H1 (cell line): ENCODE measurements around the gene CAPN3. TPM values are rescaled to one million over a fixed set of nuclear protein-coding genes. Genes with fewer than 3 reads are reported as not detected.

Experiments used
- CTCF ChIA-PET: fragments of 300-600 bp; sonication (Branson Sonifier 250); formaldehyde crosslinking; loops from one replicate; lab custom pipeline; 2021; ENCODE audit not compliant: partially characterized antibody; lab: Charles Lee
- POLR2A ChIA-PET: fragments of 300-600 bp; sonication (Branson Sonifier 250); formaldehyde crosslinking; loops from one replicate; lab custom pipeline; 2021; ENCODE audit warnings: inconsistent platforms; ENCODE audit not compliant: partially characterized antibody; lab: Charles Lee
- DNase-seq, 2 experiments: peaks; one replicate each; pipeline versions ENCODE4 v3.0.0 to v3.0.0-alpha.2; 2010 to 2022; ENCODE audit warnings: low spot score in 2 of 2, low read depth in 1 of 2, mixed read lengths in 1 of 2
- FAIRE-seq: peaks from 2 replicates; lab custom pipeline; 2011; peaks lifted over from hg19 to GRCh38; lab: Jason Lieb, UNC
- H2AFZ ChIP-seq: 2 replicates; pipeline ENCODE4 v1.8.1; 2012; ENCODE audit warnings: low read length, inconsistent platforms
- H2AK5ac ChIP-seq: 2 replicates; pipeline ENCODE4 v1.6.1; 2013; ENCODE audit warnings: low read depth, low read length
- H2BK120ac ChIP-seq: replicated peaks from 2 replicates; pipeline ENCODE3; 2013; ENCODE audit warnings: low read depth, low read length, inconsistent platforms
- H2BK12ac ChIP-seq: 2 replicates; pipeline ENCODE4 v1.6.1; 2013; ENCODE audit warnings: low read depth, low read length
- H2BK15ac ChIP-seq: 2 replicates; pipeline ENCODE4 v1.6.1; 2013; ENCODE audit warnings: low read length
- H2BK20ac ChIP-seq: 2 replicates; pipeline ENCODE4 v1.6.1; 2013; ENCODE audit warnings: low read length
- H2BK5ac ChIP-seq: 2 replicates; pipeline ENCODE4 v1.6.1; 2013; ENCODE audit warnings: low read depth, low read length
- H3K14ac ChIP-seq: 2 replicates; pipeline ENCODE4 v1.6.1; 2013; ENCODE audit warnings: inconsistent platforms; ENCODE audit not compliant: insufficient read length
- H3K18ac ChIP-seq: 2 replicates; pipeline ENCODE4 v1.6.1; 2013; ENCODE audit warnings: low read length; ENCODE audit errors: extremely low read depth
- H3K23ac ChIP-seq: 2 replicates; pipeline ENCODE4 v1.6.1; 2013; ENCODE audit warnings: inconsistent platforms; ENCODE audit not compliant: insufficient read length
- H3K23me2 ChIP-seq: 2 replicates; pipeline ENCODE4 v1.6.1; 2013; ENCODE audit warnings: low read depth, low read length
- H3K27ac ChIP-seq: 2 replicates; pipeline ENCODE4 v1.6.1; 2011; ENCODE audit warnings: low read depth, low read length, inconsistent platforms
- H3K27me3 ChIP-seq, 4 experiments: replicated peaks in 1 of 4; 1 replicate in 1 of 4; 2 replicates in 3 of 4; pipeline versions ENCODE4 v1.6.1 to v1.8.1; 2011 to 2013; ENCODE audit warnings: low read length in 3 of 4, mild to moderate bottlenecking in 3 of 4, inconsistent platforms in 2 of 4, mixed read lengths in 2 of 4, moderate library complexity in 1 of 4; ENCODE audit not compliant: control insufficient read depth in 3 of 4, insufficient read depth in 3 of 4; ENCODE audit errors: extremely low read depth in 1 of 4
- H3K36me3 ChIP-seq, 4 experiments: 2 replicates each; pipeline versions ENCODE4 v1.6.1 to v1.8.1; 2011 to 2013; ENCODE audit warnings: mild to moderate bottlenecking in 4 of 4, low read length in 3 of 4, moderate library complexity in 2 of 4, control low read depth in 1 of 4, inconsistent platforms in 1 of 4; ENCODE audit not compliant: insufficient read depth in 4 of 4, control insufficient read depth in 2 of 4
- H3K4ac ChIP-seq: replicated peaks from 2 replicates; pipeline ENCODE3; 2013; ENCODE audit warnings: low read length, low read depth, mixed read lengths, inconsistent platforms; ENCODE audit not compliant: insufficient read length
- H3K4me1 ChIP-seq, 4 experiments: replicated peaks in 1 of 4; 1 replicate in 1 of 4; 2 replicates in 3 of 4; pipeline versions ENCODE4 v1.6.1 to v1.8.1; 2011 to 2013; ENCODE audit warnings: low read length in 3 of 4, inconsistent platforms in 2 of 4, mixed read lengths in 1 of 4; ENCODE audit not compliant: insufficient read depth in 4 of 4, control insufficient read depth in 3 of 4
- H3K4me2 ChIP-seq, 2 experiments: 2 replicates each; pipeline versions ENCODE4 v1.6.1 to v1.8.1; 2011 to 2013; ENCODE audit warnings: low read depth in 2 of 2, low read length in 2 of 2, control low read depth in 1 of 2, inconsistent platforms in 1 of 2, mild to moderate bottlenecking in 1 of 2; ENCODE audit not compliant: insufficient read depth in 1 of 2
- H3K4me3 ChIP-seq, 4 experiments: fragments of 200-600, 300-600 bp in 1 of 4; sonication (generic), shearing (Covaris generic), sonication (Bioruptor Twin) in 1 of 4; 2 replicates each; pipeline versions ENCODE4 v1.5.1 to v1.8.1; 2011 to 2016; ENCODE audit warnings: low read length in 4 of 4, low read depth in 3 of 4, control low read depth in 2 of 4, inconsistent platforms in 2 of 4, mild to moderate bottlenecking in 2 of 4, mixed read lengths in 1 of 4, moderate library complexity in 1 of 4; ENCODE audit not compliant: insufficient read depth in 2 of 4; ENCODE audit errors: extremely low read depth in 1 of 4
- H3K56ac ChIP-seq: replicated peaks from 2 replicates; pipeline ENCODE3; 2013; ENCODE audit warnings: low read depth, mild to moderate bottlenecking, mixed read lengths, low read length, inconsistent platforms; ENCODE audit not compliant: insufficient read length
- H3K79me1 ChIP-seq: 2 replicates; pipeline ENCODE4 v1.6.1; 2013; ENCODE audit warnings: low read depth, low read length, control low read depth
- H3K79me2 ChIP-seq, 2 experiments: 2 replicates each; pipeline versions ENCODE4 v1.6.1 to v1.8.1; 2012 to 2013; ENCODE audit warnings: low read length in 2 of 2, mild to moderate bottlenecking in 2 of 2, inconsistent platforms in 1 of 2; ENCODE audit not compliant: insufficient read depth in 2 of 2, control insufficient read depth in 1 of 2
- H3K9ac ChIP-seq, 4 experiments: replicated peaks in 1 of 4; 1 replicate in 1 of 4; 2 replicates in 3 of 4; pipeline versions ENCODE4 v1.6.1 to v1.8.1; 2011 to 2013; ENCODE audit warnings: low read depth in 3 of 4, low read length in 3 of 4, control low read depth in 2 of 4, mild to moderate bottlenecking in 2 of 4, moderate library complexity in 2 of 4, inconsistent platforms in 1 of 4; ENCODE audit errors: extremely low read depth in 1 of 4
- H3K9me3 ChIP-seq, 2 experiments: 2 replicates each; pipeline versions ENCODE4 v1.6.1 to v1.8.1; 2012 to 2013; ENCODE audit warnings: mild to moderate bottlenecking in 2 of 2, moderate library complexity in 2 of 2, control low read depth in 1 of 2, inconsistent platforms in 1 of 2, low read depth in 1 of 2, low read length in 1 of 2, mixed read lengths in 1 of 2; ENCODE audit not compliant: insufficient read depth in 2 of 2
- H4K20me1 ChIP-seq, 2 experiments: replicated peaks in 1 of 2; 2 replicates each; pipeline versions ENCODE3 to v1.8.1; 2011 to 2013; ENCODE audit warnings: inconsistent platforms in 2 of 2, low read length in 2 of 2, mild to moderate bottlenecking in 1 of 2; ENCODE audit not compliant: insufficient read depth in 2 of 2, control insufficient read depth in 1 of 2
- H4K5ac ChIP-seq: 2 replicates; pipeline ENCODE4 v1.6.1; 2013; ENCODE audit warnings: low read length, low read depth, mixed read lengths, inconsistent platforms; ENCODE audit not compliant: insufficient read length
- H4K8ac ChIP-seq: 2 replicates; pipeline ENCODE4 v1.8.0; 2013; ENCODE audit warnings: mild to moderate bottlenecking, moderate library complexity, low read length, inconsistent platforms; ENCODE audit not compliant: insufficient read depth; ENCODE audit errors: extremely low read depth
- H4K91ac ChIP-seq: replicated peaks from 2 replicates; pipeline ENCODE3; 2013; ENCODE audit warnings: low read length, mixed read lengths, inconsistent platforms; ENCODE audit not compliant: insufficient read length
- ASH2L ChIP-seq: fragments of 200-600, 300-600 bp; sonication (generic); IDR thresholded peaks from one replicate; pipeline ENCODE4 v1.7.1; 2017; ENCODE audit warnings: low read length
- BRCA1 ChIP-seq: IDR thresholded peaks from 2 replicates; pipeline ENCODE4 v1.6.1; 2012; ENCODE audit warnings: low read depth, low read length, improper control_type of control experiment
- CBX8 ChIP-seq: fragments of 300-800, 300-1000 bp; sonication (generic); IDR thresholded peaks from 2 replicates; pipeline ENCODE4 v1.7.1; 2016; ENCODE audit warnings: low read depth, low read length, borderline replicate concordance
- CHD1 ChIP-seq: IDR thresholded peaks from 2 replicates; pipeline ENCODE4 v1.6.1; 2012; ENCODE audit warnings: low read depth, low read length, improper control_type of control experiment
- FOSL1 ChIP-seq: IDR thresholded peaks from 2 replicates; pipeline ENCODE4 v1.6.1; 2011; ENCODE audit warnings: mild to moderate bottlenecking, low read depth, low read length, moderate library complexity; ENCODE audit not compliant: insufficient read depth
- HDAC6 ChIP-seq: IDR thresholded peaks from one replicate; pipeline ENCODE4 v1.7.1; 2012; ENCODE audit warnings: low read depth, mild to moderate bottlenecking, inconsistent platforms, low read length, moderate library complexity
- JUN ChIP-seq: IDR thresholded peaks from 2 replicates; pipeline ENCODE4 v1.6.1; 2011; ENCODE audit warnings: low read depth, mild to moderate bottlenecking, improper control_type of control experiment, low read length
- POU5F1 ChIP-seq: IDR thresholded peaks from 2 replicates; pipeline ENCODE4 v1.6.1; 2011; ENCODE audit warnings: low read depth, mild to moderate bottlenecking, low read length, moderate library complexity
- RAD21 ChIP-seq, 2 experiments: IDR thresholded peaks in 1 of 2; conservative IDR thresholded peaks in 1 of 2; 2 replicates each; pipeline ENCODE4 v1.6.1; 2011; ENCODE audit warnings: low read depth in 2 of 2, low read length in 2 of 2, improper control_type of control experiment in 1 of 2, inconsistent platforms in 1 of 2, mild to moderate bottlenecking in 1 of 2, moderate library complexity in 1 of 2
- RFX5 ChIP-seq: IDR thresholded peaks from 2 replicates; pipeline ENCODE4 v1.6.1; 2011; ENCODE audit warnings: low read depth, low read length, improper control_type of control experiment, borderline replicate concordance
- SAP30 ChIP-seq: fragments of 300-600 bp; sonication (generic); IDR thresholded peaks from 2 replicates; pipeline ENCODE4 v1.7.1; 2012; ENCODE audit warnings: low read length, moderate library complexity, mild to moderate bottlenecking, inconsistent platforms; ENCODE audit not compliant: insufficient read depth, insufficient replicate concordance
- SUZ12 ChIP-seq: fragments of 200-600 bp; sonication (generic); IDR thresholded peaks from 2 replicates; pipeline ENCODE4 v1.6.1; 2012; ENCODE audit warnings: mild to moderate bottlenecking, inconsistent platforms, low read length, moderate library complexity, mixed read lengths
- TAF7 ChIP-seq: optimal IDR thresholded peaks from 2 replicates; pipeline ENCODE3; 2011; ENCODE audit warnings: low read depth, mild to moderate bottlenecking, inconsistent platforms, low read length, moderate library complexity, borderline replicate concordance
- TCF12 ChIP-seq: IDR thresholded peaks from 2 replicates; pipeline ENCODE4 v1.6.1; 2011; ENCODE audit warnings: low read depth, mild to moderate bottlenecking, low read length
- TEAD4 ChIP-seq: IDR thresholded peaks from 2 replicates; pipeline ENCODE4 v1.6.1; 2012; ENCODE audit warnings: low read depth, low read length, inconsistent platforms, mixed read lengths
- WGBS, 2 experiments: shearing (Covaris generic) in 1 of 2; methylation state at CpG; one replicate each; pipeline versions ENCODE4 v1.1.6 to v1.1.7; 2013 to 2015; ENCODE audit warnings: low lambda C conversion rate in 2 of 2, mixed read lengths in 2 of 2, inconsistent platforms in 1 of 2, low coverage in 1 of 2, missing lambda C conversion rate in 1 of 2; ENCODE audit not compliant: insufficient replicate concordance in 2 of 2, insufficient coverage in 1 of 2, insufficient read length in 1 of 2; ENCODE audit errors: extremely low coverage in 1 of 2, missing lambda C conversion rate in 1 of 2; 5-methylcytosine and 5-hydroxymethylcytosine counted together
- polyA plus RNA-seq, 7 experiments: library from polyadenylated mRNA; depleted of rRNA in 3 of 7; stranded (reverse) in 5 of 7; unstranded in 2 of 7; fragments of >200 nt in 5 of 7; fragments of 200-250 nt in 2 of 7; gene quantifications; 1 replicate in 5 of 7; 2 replicates in 1 of 7; 4 replicates in 1 of 7; pipeline versions ENCODE4 v1.2.1 to v1.2.3, GENCODE V29; 2011 to 2013; ENCODE audit warnings: missing spikeins in 2 of 7, mixed read lengths in 2 of 7
- total RNA-seq: library from RNA; stranded (reverse); fragmentation: NEBNext Ultra II Directional; extraction: Animal tissue kit (Norgen Biotek cat#: 25700); gene quantifications from 2 replicates; pipeline ENCODE4 v1.2.1, GENCODE V29; 2021

CAPN3 gene
- total and polyA plus RNA-seq, 2 of the 8 experiments (the other 6 are each of a cell fraction or from before 2014, with no cell fraction given): 0.80 to 2.1 TPM

GRCh38 chr15:42374810-42375209 is 15.5 kb downstream of the CAPN3 start:
- Histone ChIP-seq H4K20me1 (no peaks in the 10 kb centered on the region), H3K79me2 (no peaks in the 10 kb centered on the region), H3K79me1 (no peaks in the 10 kb centered on the region), H4K8ac (no peak overlapping the region), H3K56ac (no peak overlapping the region), H3K27ac (no peak overlapping the region), H3K23me2 (no peaks in the 10 kb centered on the region), H2BK5ac (no peak overlapping the region), H3K23ac (no peak overlapping the region), H3K4me2 (no peak overlapping the region), H3K36me3 (no peaks in the 10 kb centered on the region), H3K4me1 (no peaks in the 10 kb centered on the region), H3K14ac (no peak overlapping the region), H2AK5ac (no peak overlapping the region), H2BK15ac (no peak overlapping the region), H4K91ac (no peak overlapping the region), H3K4ac (no peak overlapping the region), H4K5ac (no peak overlapping the region), H2BK120ac (no peak overlapping the region), H2BK20ac (no peak overlapping the region), H3K9ac (no peak overlapping the region), H2AFZ (no peak overlapping the region), H3K18ac (no peak overlapping the region), H2BK12ac (no peak overlapping the region), H3K27me3 (peaks cover 0 to 4% (median 0%) of the 10 kb centered on the region in 4 experiments; a peak in 1 of 7 replicates), H3K4me3 (no peak overlapping the region), H3K9me3 (peaks cover 9 to 16% of the 10 kb centered on the region in 2 experiments; a peak in 3 of 4 replicates)
- FAIRE-seq: no peak
- ChIA-PET CTCF (interaction anchor here (0.7 to 1.6 kb wide), 4 partner anchors 10 to 53 kb away, joined by 3 to 13 read pairs (median 4); no protein-coding TSS in a partner anchor), POLR2A (no interaction called here)
- WGBS, 2 experiments: 90% methylated on average over 1 of the region's 1 CpG; no CpG with 5 or more reads in 1 of the 2 experiments
- no peak for DNase-seq
- TF ChIP-seq RFX5 (no peak), TEAD4 (no peak), SAP30 (no peak), FOSL1 (no peak), JUN (no peak), CBX8 (no peak), SUZ12 (no peak), TCF12 (no peak), ASH2L (no peak), RAD21 (IDR thresholded peaks at IDR 0.05 in 1 of 2, conservative IDR thresholded peaks at IDR 0.05 in 1 of 2; ENCODE audit: low read depth in 2 of 2, low read length in 2 of 2) (no peak), POU5F1 (no peak), CHD1 (no peak), HDAC6 (no peak), TAF7 (no peak), BRCA1 (no peak)
